Ascending aorta (tissue), 2 donors: ENCODE data around the gene ZEB2. TPM values are rescaled to one million over a fixed set of nuclear protein-coding genes. Genes with fewer than 3 reads are reported as not detected.

Experiments
- DNase-seq, 2 donors: peaks; one replicate each; pipeline ENCODE4 v3.0.0-alpha.2; 2019; ENCODE audit warnings: low spot score in 2 of 2
- H3K27ac ChIP-seq, 2 donors: fragments of 200-600 bp; sonication (generic); one replicate each; pipeline ENCODE4 v1.5.1; 2016 to 2017; ENCODE audit warnings: mild to moderate bottlenecking in 1 of 2
- H3K27me3 ChIP-seq: fragments of 200-600 bp; sonication (generic); one replicate; pipeline ENCODE4 v1.5.1; 2017
- H3K36me3 ChIP-seq, 2 donors: fragments of 200-600 bp; sonication (generic); one replicate each; pipeline ENCODE4 v1.5.1; 2016
- H3K4me1 ChIP-seq, 2 donors: fragments of 200-600 bp; sonication (generic); one replicate each; pipeline ENCODE4 v1.5.1; 2016 to 2017; ENCODE audit warnings: mild to moderate bottlenecking in 1 of 2
- H3K4me3 ChIP-seq, 2 donors: fragments of 200-600 bp; sonication (generic); one replicate each; pipeline ENCODE4 v1.5.1; 2016 to 2017; ENCODE audit warnings: mild to moderate bottlenecking in 1 of 2
- H3K9me3 ChIP-seq, 2 donors: fragments of 200-600 bp; sonication (generic); one replicate each; pipeline ENCODE4 v1.5.1; 2016
- CTCF ChIP-seq, 3 experiments: fragments of 200-600 bp in 2 of 3; fragments of 450-650 bp in 1 of 3; sonication (generic) in 2 of 3; IDR thresholded peaks; one replicate each; pipeline ENCODE4 v1.5.1; 2016 to 2019; ENCODE audit warnings: antibody characterized with exemption in 3 of 3, mild to moderate bottlenecking in 1 of 3, moderate library complexity in 1 of 3
- intact Hi-C: fragments of 100-400 bp; cut with DNase I; formaldehyde crosslinking; loops from one replicate; pipeline ENCODE4 v1.15.1; 2023
- total RNA-seq: library from RNA; depleted of rRNA; stranded (reverse); fragments of >200 nt; gene quantifications from one replicate; pipeline ENCODE4 v1.1.0, GENCODE V29; 2016

The ZEB2 gene
- total RNA-seq, 1 donor from 2014 or later: 74.6 TPM

- intact Hi-C loops: loop anchor here (5.0 to 10.0 kb wide), 4 partner anchors 270 to 1418 kb away; no protein-coding TSS in a partner anchor
- TF ChIP-seq CTCF (IDR thresholded peaks at IDR 0.05): no peak
- no peak for DNase-seq
- no peak overlapping the region for H3K27ac ChIP-seq
- H3K9me3 ChIP-seq: no peaks in the 10 kb centered on the region
- no peaks in the 10 kb centered on the region for H3K36me3 ChIP-seq
- no peaks in the 10 kb centered on the region for H3K4me1 ChIP-seq
- H3K4me3 ChIP-seq: no peak overlapping the region
- H3K27me3 ChIP-seq: no peaks in the 10 kb centered on the region
Measured at GRCh38 chr2:144334551-144334950, 185.4 kb downstream of the ZEB2 start.
